Spleen (tissue), 11 donors: ENCODE results near the gene KRTAP5-3. TPM values are rescaled to one million over a fixed set of nuclear protein-coding genes. Genes with fewer than 3 reads are reported as not detected.
A peak's percentile ranks its signal among the peaks of the same experiment; 100 is the strongest.

Experiments used
- DNase-seq: peaks from one replicate; pipeline ENCODE4 v3.0.0-alpha.2; 2020
- H3K27ac ChIP-seq, 8 donors: fragments of 200-600 bp; sonication (generic) in 7 of 8; 1 replicate in 4 of 8; 2 replicates in 4 of 8; pipeline versions ENCODE4 v1.5.0 to v1.8.0; 2016 to 2021; ENCODE audit warnings: inconsistent platforms in 4 of 8, mild to moderate bottlenecking in 4 of 8, moderate library complexity in 1 of 8
- H3K27me3 ChIP-seq, 7 donors: fragments of 200-600 bp; sonication (generic) in 6 of 7; replicated peaks in 1 of 7; 1 replicate in 4 of 7; 2 replicates in 3 of 7; pipeline versions ENCODE4 v1.5.0 to v1.8.0; 2016 to 2021; ENCODE audit warnings: inconsistent platforms in 3 of 7, mild to moderate bottlenecking in 1 of 7
- H3K36me3 ChIP-seq, 6 donors: fragments of 200-600 bp; sonication (generic) in 5 of 6; 1 replicate in 4 of 6; 2 replicates in 2 of 6; pipeline versions ENCODE4 v1.5.0 to v1.8.0; 2016 to 2021; ENCODE audit warnings: inconsistent platforms in 2 of 6
- H3K4me1 ChIP-seq, 6 donors: fragments of 200-600 bp; sonication (generic) in 5 of 6; 1 replicate in 3 of 6; 2 replicates in 3 of 6; pipeline versions ENCODE4 v1.5.0 to v1.8.0; 2016 to 2021; ENCODE audit warnings: inconsistent platforms in 3 of 6
- H3K4me3 ChIP-seq, 8 donors: fragments of 200-600 bp; sonication (generic) in 7 of 8; 1 replicate in 4 of 8; 2 replicates in 4 of 8; pipeline versions ENCODE4 v1.5.0 to v1.8.0; 2016 to 2021; ENCODE audit warnings: inconsistent platforms in 4 of 8, mild to moderate bottlenecking in 4 of 8, moderate library complexity in 2 of 8
- H3K9me3 ChIP-seq, 8 donors: fragments of 200-600 bp; sonication (generic) in 7 of 8; 1 replicate in 4 of 8; 2 replicates in 4 of 8; pipeline versions ENCODE4 v1.5.0 to v1.8.0; 2016 to 2021; ENCODE audit warnings: inconsistent platforms in 4 of 8
- POLR2A ChIP-seq, 3 donors: fragments of 450-650 bp; IDR thresholded peaks; one replicate each; pipeline ENCODE4 v1.5.1; 2017; ENCODE audit warnings: antibody characterized with exemption in 3 of 3, mild to moderate bottlenecking in 1 of 3
- POLR2AphosphoS5 ChIP-seq, 3 donors: sonication (generic); formaldehyde crosslinking; IDR thresholded peaks; one replicate each; pipeline ENCODE4 v1.5.1; 2017; ENCODE audit warnings: antibody characterized with exemption in 3 of 3
- WGBS, 5 donors: extraction: QIAGEN DNeasy Blood & Tissue Kit in 3 of 5; methylation state at CpG; one replicate each; pipeline versions ENCODE4 v1.1.5 to v1.1.7; 2013 to 2018; 5-methylcytosine and 5-hydroxymethylcytosine counted together
- intact Hi-C: fragments of 100-400 bp; cut with DNase I; formaldehyde crosslinking; loops from one replicate; pipeline ENCODE4 v1.15.0; 2023; ENCODE audit warnings: low total_unique reads
- polyA plus RNA-seq, 3 donors: library from polyadenylated mRNA; stranded (reverse); fragments of 200-250 nt; gene quantifications; one replicate each; pipeline ENCODE4 v1.2.1, GENCODE V29; 2013
- total RNA-seq, 7 donors: library from RNA; depleted of rRNA in 3 of 7; stranded (reverse); fragments of >200 nt in 3 of 7; fragmentation: NEBNext Ultra II Directional in 4 of 7; extraction: Animal tissue kit (Norgen Biotek cat#: 25700) in 4 of 7; gene quantifications; one replicate each; pipeline versions ENCODE4 v1.1.0 to v1.2.1, GENCODE V29; 2016 to 2021
- TF ChIP-seq, protein P1 (sequence below), 11 experiments: fragments of 200-600 bp in 7 of 11; fragments of 450-650 bp in 4 of 11; sonication (generic) in 4 of 11; IDR thresholded peaks in 8 of 11; conservative IDR thresholded peaks in 3 of 11; 1 replicate in 7 of 11; 2 replicates in 4 of 11; pipeline versions ENCODE4 v1.4.0 to v1.8.0; 2016 to 2021; ENCODE audit warnings: antibody characterized with exemption in 11 of 11, inconsistent platforms in 4 of 11, mild to moderate bottlenecking in 1 of 11
- donor health status: healthy with polysubstance abuse.
- donor health status: DM: no; HTN: no; CAD: no; lungs with moderate emphysema.
- donor health status: DM: no; HTN: no; CAD: no.
- donor health status: Bipolar disorder and iron deficiency.
- donor health status: healthy.
- donor health status: DM: no; HTN: no; CAD: no.
- donor health status: DM: yes; HTN: yes; CAD: no.

KRTAP5-3 gene
- total and polyA plus RNA-seq, 10 donors = not detected

DNA sequence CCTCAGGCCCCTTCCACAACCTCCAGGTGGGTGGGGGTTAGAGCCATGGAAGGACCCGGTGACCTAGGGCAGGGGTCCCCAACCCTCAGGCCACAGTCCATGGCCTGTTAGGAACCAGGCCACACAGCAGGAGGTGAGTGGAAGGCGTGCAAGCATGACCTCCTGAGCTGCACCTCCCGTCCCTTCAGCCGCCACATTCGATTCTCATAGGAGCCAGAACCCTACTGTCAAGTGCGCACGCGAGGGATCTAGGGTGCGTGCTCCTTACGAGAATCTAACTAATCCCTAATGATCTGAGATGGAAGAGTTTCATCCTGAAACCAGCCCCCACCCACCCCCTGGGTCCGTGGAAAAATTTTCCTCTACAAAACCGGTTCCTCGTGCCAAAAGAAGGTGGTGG is 17.3 kb upstream of the KRTAP5-3 start:
- Histone ChIP-seq H3K9me3 (no peaks in the 10 kb centered on the region), H3K4me3 (no peak overlapping the region), H3K4me1 (peaks cover 0 to 11% (median 9%) of the 10 kb centered on the region in 6 donors), H3K27me3 (peaks cover 0 to 46% (median 7%) of the 10 kb centered on the region in 7 donors), H3K36me3 (no peaks in the 10 kb centered on the region), H3K27ac (no peak overlapping the region)
- intact Hi-C loops = no loop called here
- TF ChIP-seq, protein P1, sequence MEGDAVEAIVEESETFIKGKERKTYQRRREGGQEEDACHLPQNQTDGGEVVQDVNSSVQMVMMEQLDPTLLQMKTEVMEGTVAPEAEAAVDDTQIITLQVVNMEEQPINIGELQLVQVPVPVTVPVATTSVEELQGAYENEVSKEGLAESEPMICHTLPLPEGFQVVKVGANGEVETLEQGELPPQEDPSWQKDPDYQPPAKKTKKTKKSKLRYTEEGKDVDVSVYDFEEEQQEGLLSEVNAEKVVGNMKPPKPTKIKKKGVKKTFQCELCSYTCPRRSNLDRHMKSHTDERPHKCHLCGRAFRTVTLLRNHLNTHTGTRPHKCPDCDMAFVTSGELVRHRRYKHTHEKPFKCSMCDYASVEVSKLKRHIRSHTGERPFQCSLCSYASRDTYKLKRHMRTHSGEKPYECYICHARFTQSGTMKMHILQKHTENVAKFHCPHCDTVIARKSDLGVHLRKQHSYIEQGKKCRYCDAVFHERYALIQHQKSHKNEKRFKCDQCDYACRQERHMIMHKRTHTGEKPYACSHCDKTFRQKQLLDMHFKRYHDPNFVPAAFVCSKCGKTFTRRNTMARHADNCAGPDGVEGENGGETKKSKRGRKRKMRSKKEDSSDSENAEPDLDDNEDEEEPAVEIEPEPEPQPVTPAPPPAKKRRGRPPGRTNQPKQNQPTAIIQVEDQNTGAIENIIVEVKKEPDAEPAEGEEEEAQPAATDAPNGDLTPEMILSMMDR (IDR thresholded peaks at IDR 0.05 in 8 of 11, conservative IDR thresholded peaks at IDR 0.05 in 3 of 11) = no peak
- no peak for TF ChIP-seq POLR2AphosphoS5 (IDR thresholded peaks at IDR 0.05)
- TF ChIP-seq POLR2A (IDR thresholded peaks at IDR 0.05) = no peak
- 84 to 90% (median 87%) methylated on average over 13 of the region's 13 CpGs for WGBS, 5 donors
- DNase-seq = no peak

DNA sequence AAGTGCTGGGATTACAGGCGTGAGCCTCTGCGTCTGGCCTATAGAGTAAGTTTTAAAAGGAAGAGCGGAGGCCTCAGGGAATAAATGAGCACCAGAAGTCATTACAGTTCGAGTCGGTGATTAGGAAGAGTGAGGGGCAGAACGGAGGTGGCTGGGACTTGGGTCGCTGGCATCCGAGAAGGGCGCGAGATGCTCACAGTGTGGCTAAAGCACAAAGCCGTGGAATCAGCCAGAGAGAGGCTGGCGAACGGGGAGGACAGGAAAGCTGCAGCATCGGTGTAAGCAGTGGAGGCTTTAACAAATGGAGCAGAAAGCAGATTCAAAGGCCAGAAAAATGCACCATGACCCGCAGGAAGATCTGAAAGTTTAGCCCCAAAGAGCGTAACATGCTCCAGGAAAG is 16.4 kb upstream of the KRTAP5-3 start:
- Histone ChIP-seq H3K27me3 (peaks cover 0 to 39% (median 4%) of the 10 kb centered on the region in 7 donors), H3K4me3 (no peak overlapping the region), H3K36me3 (no peaks in the 10 kb centered on the region), H3K4me1 (peaks cover 0 to 11% (median 9%) of the 10 kb centered on the region in 6 donors), H3K27ac (no peak overlapping the region), H3K9me3 (no peaks in the 10 kb centered on the region)
- peak; percentile 34 for DNase-seq
- 88 to 91% (median 89%) methylated on average over 16 of the region's 16 CpGs for WGBS, 5 donors
- intact Hi-C loops = no loop called here
- TF ChIP-seq POLR2A (IDR thresholded peaks at IDR 0.05) (no peak), POLR2AphosphoS5 (IDR thresholded peaks at IDR 0.05) (no peak)

DNA sequence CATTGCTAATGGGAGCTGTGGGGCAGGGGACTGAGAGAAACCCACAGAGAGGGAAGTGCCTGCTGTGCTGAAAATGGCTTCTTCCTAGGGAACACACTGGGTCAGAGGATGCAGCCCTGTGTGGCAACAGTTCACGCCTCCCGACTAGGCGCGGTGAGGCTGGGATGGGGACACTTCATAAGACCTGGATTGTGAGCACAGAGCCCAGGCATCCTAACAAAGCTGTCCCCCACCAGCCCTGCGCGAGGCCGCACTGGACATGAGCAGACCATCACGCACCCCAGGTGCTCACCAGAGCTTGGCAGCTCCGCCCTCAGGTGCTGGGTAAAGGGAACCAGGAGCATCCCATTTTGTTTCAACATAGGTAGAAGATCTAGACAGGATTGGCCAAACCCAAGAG is 15.5 kb upstream of the KRTAP5-3 start:
- no peak for TF ChIP-seq POLR2A (IDR thresholded peaks at IDR 0.05)
- TF ChIP-seq POLR2AphosphoS5 (IDR thresholded peaks at IDR 0.05) = no peak
- TF ChIP-seq, protein P1 (IDR thresholded peaks at IDR 0.05 in 8 of 11, conservative IDR thresholded peaks at IDR 0.05 in 3 of 11) = no peak
- Histone ChIP-seq H3K4me1 (peaks cover 0 to 4% (median 2%) of the 10 kb centered on the region in 6 donors), H3K4me3 (no peak overlapping the region), H3K9me3 (no peaks in the 10 kb centered on the region), H3K27me3 (peaks cover 0 to 31% (median 3%) of the 10 kb centered on the region in 7 donors), H3K36me3 (no peaks in the 10 kb centered on the region), H3K27ac (no peak overlapping the region)
- 77 to 93% (median 78%) methylated on average over 7 to 9 of the region's 9 CpGs for WGBS, 5 donors
- DNase-seq = peak; percentile 62
- intact Hi-C loops = no loop called here

DNA sequence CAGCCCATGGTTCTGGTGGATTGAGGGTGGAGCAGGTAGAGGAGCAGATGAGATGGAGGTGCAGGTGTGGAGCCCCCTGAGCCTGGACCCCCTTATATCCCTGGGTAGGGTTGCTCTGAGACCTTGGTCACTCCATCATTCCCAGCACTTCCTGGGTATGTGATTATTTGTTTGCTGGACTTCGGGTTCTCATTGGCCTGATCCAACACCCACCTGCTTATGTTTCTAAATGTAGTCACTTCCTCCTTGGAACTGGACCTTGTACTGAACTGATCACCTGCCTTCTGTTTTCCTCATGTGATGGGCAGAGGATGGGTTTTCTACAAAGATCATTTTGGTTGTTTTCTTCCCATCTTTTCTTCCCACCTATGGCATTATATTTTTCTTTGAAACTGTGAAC is 13.8 kb upstream of the KRTAP5-3 start, which contains the start of gene KRTAP5-4:
TSS of gene KRTAP5-4 (minus strand) at position 53 of the 400 bp plus-strand sequence. CDS start at position 8, 45 bp downstream.
- Histone ChIP-seq H3K4me3 (no peak within 1 kb of the TSS), H3K36me3 (no peaks in the 10 kb centered on the region), H3K27ac (no peak within 1 kb of the TSS), H3K4me1 (no peaks in the 10 kb centered on the region), H3K27me3 (peaks cover 0 to 21% (median 0%) of the 10 kb centered on the region in 7 donors), H3K9me3 (no peaks in the 10 kb centered on the region)
- no peak for DNase-seq
- intact Hi-C loops = no loop called here
- WGBS, 5 donors = 35 to 59% (median 47%) methylated on average over 1 of the region's 1 CpG
- TF ChIP-seq POLR2A (IDR thresholded peaks at IDR 0.05) (no peak), POLR2AphosphoS5 (IDR thresholded peaks at IDR 0.05) (no peak)
- TF ChIP-seq, protein P1 (IDR thresholded peaks at IDR 0.05 in 8 of 11, conservative IDR thresholded peaks at IDR 0.05 in 3 of 11) = no peak
